H9 (cell line): ENCODE data around the gene ATP1A2. TPM values are rescaled to one million over a fixed set of nuclear protein-coding genes. Genes with fewer than 3 reads are reported as not detected.

Experiments used
- DNase-seq: peaks from one replicate; pipeline ENCODE4 v3.0.0-alpha.2; 2017
- H2AFZ ChIP-seq: one replicate; pipeline ENCODE4 v1.6.1; 2013; ENCODE audit warnings: mild to moderate bottlenecking, low read length, control low read depth, moderate library complexity
- H2AK5ac ChIP-seq: 2 replicates; pipeline ENCODE4 v1.6.1; 2013; ENCODE audit warnings: low read length, control low read depth, mixed read lengths; ENCODE audit not compliant: insufficient read length
- H2BK120ac ChIP-seq: one replicate; pipeline ENCODE4 v1.6.1; 2013; ENCODE audit warnings: low read depth, mild to moderate bottlenecking, low read length, control low read depth, inconsistent platforms; ENCODE audit not compliant: poor library complexity, severe bottlenecking
- H2BK12ac ChIP-seq: 2 replicates; pipeline ENCODE4 v1.6.1; 2013; ENCODE audit warnings: low read length, control low read depth, mixed read lengths, low read depth; ENCODE audit not compliant: insufficient read length
- H2BK15ac ChIP-seq: 2 replicates; pipeline ENCODE4 v1.6.1; 2013; ENCODE audit warnings: low read depth, low read length, control low read depth
- H2BK20ac ChIP-seq: one replicate; pipeline ENCODE4 v1.6.1; 2013; ENCODE audit warnings: low read depth, mild to moderate bottlenecking, low read length, control low read depth, inconsistent platforms; ENCODE audit not compliant: poor library complexity, severe bottlenecking
- H2BK5ac ChIP-seq: 2 replicates; pipeline ENCODE4 v1.6.1; 2013; ENCODE audit warnings: low read length, control low read depth, mixed read lengths; ENCODE audit not compliant: insufficient read length
- H3K14ac ChIP-seq: 2 replicates; pipeline ENCODE4 v1.6.1; 2013; ENCODE audit warnings: low read length, control low read depth; ENCODE audit not compliant: insufficient read depth
- H3K18ac ChIP-seq: 2 replicates; pipeline ENCODE4 v1.6.1; 2013; ENCODE audit warnings: low read depth, mild to moderate bottlenecking, mixed read lengths, low read length, control low read depth; ENCODE audit not compliant: insufficient read length
- H3K23ac ChIP-seq: 2 replicates; pipeline ENCODE4 v1.6.1; 2013; ENCODE audit warnings: low read length, control low read depth, mixed read lengths, low read depth; ENCODE audit not compliant: insufficient read length
- H3K23me2 ChIP-seq: 2 replicates; pipeline ENCODE4 v1.6.1; 2013; ENCODE audit warnings: low read depth, mild to moderate bottlenecking, mixed read lengths, low read length, control low read depth; ENCODE audit not compliant: insufficient read length, poor library complexity, severe bottlenecking
- H3K27ac ChIP-seq: 2 replicates; pipeline ENCODE4 v1.5.1; 2013; ENCODE audit warnings: low read length, control low read depth, mixed read lengths, low read depth; ENCODE audit not compliant: insufficient read length
- H3K27me3 ChIP-seq: 2 replicates; pipeline ENCODE4 v1.6.1; 2013; ENCODE audit warnings: low read length, control low read depth, inconsistent platforms; ENCODE audit not compliant: insufficient read depth
- H3K4ac ChIP-seq: 2 replicates; pipeline ENCODE4 v1.6.1; 2013; ENCODE audit warnings: low read depth, mild to moderate bottlenecking, control low read depth, inconsistent platforms, low read length, moderate library complexity
- H3K4me1 ChIP-seq: 2 replicates; pipeline ENCODE4 v1.6.1; 2013; ENCODE audit warnings: low read length, control low read depth, inconsistent platforms; ENCODE audit not compliant: insufficient read depth
- H3K4me2 ChIP-seq: 2 replicates; pipeline ENCODE4 v1.6.1; 2013; ENCODE audit warnings: low read length, control low read depth, mixed read lengths; ENCODE audit not compliant: insufficient read length, insufficient read depth
- H3K56ac ChIP-seq: 2 replicates; pipeline ENCODE4 v1.6.1; 2013; ENCODE audit warnings: low read depth, mild to moderate bottlenecking, mixed read lengths, low read length, control low read depth; ENCODE audit not compliant: insufficient read length
- H3K79me1 ChIP-seq: 2 replicates; pipeline ENCODE4 v1.6.1; 2013; ENCODE audit warnings: low read depth, mild to moderate bottlenecking, moderate library complexity, low read length, control low read depth, inconsistent platforms; ENCODE audit not compliant: insufficient read depth, poor library complexity, severe bottlenecking
- H3K79me2 ChIP-seq: 2 replicates; pipeline ENCODE4 v1.6.1; 2013; ENCODE audit warnings: low read length, control low read depth, inconsistent platforms; ENCODE audit not compliant: insufficient read depth
- H3K9ac ChIP-seq: 2 replicates; pipeline ENCODE4 v1.6.1; 2013; ENCODE audit warnings: low read length, control low read depth, mixed read lengths; ENCODE audit not compliant: insufficient read length; ENCODE audit errors: extremely low read depth
- H3K9me3 ChIP-seq: one replicate; pipeline ENCODE4 v1.6.1; 2013; ENCODE audit warnings: low read depth, low read length, inconsistent platforms; ENCODE audit not compliant: control insufficient read depth
- H3T11ph ChIP-seq: one replicate; pipeline ENCODE4 v1.6.1; 2013; ENCODE audit warnings: mild to moderate bottlenecking, low read length, control low read depth, inconsistent platforms
- H4K20me1 ChIP-seq: one replicate; pipeline ENCODE4 v1.6.1; 2013; ENCODE audit not compliant: control insufficient read depth, insufficient read length, insufficient read depth
- H4K5ac ChIP-seq: 2 replicates; pipeline ENCODE4 v1.6.1; 2013; ENCODE audit warnings: low read depth, mild to moderate bottlenecking, mixed read lengths, low read length, control low read depth; ENCODE audit not compliant: insufficient read length
- H4K8ac ChIP-seq: replicated peaks from 2 replicates; pipeline ENCODE4 v1.6.1; 2013; ENCODE audit warnings: low read length, control low read depth, mixed read lengths, low read depth; ENCODE audit not compliant: insufficient read length
- H4K91ac ChIP-seq: 2 replicates; pipeline ENCODE4 v1.6.1; 2013; ENCODE audit warnings: low read depth, mild to moderate bottlenecking, moderate library complexity, mixed read lengths, low read length, control low read depth; ENCODE audit not compliant: insufficient read length
- H3K27ac Mint-ChIP-seq, 3 experiments: 2 replicates in 2 of 3; 3 replicates in 1 of 3; pipeline ENCODE4 v1.8.0; 2020 to 2021; ENCODE audit warnings: mixed read lengths in 3 of 3, mild to moderate bottlenecking in 1 of 3, moderate library complexity in 1 of 3
- H3K27me3 Mint-ChIP-seq: 2 replicates; pipeline ENCODE4 v1.8.0; 2021; ENCODE audit warnings: low read depth, mild to moderate bottlenecking, moderate library complexity, mixed read lengths
- H3K36me3 Mint-ChIP-seq, 3 experiments: 2 replicates in 2 of 3; 3 replicates in 1 of 3; pipeline ENCODE4 v1.8.0; 2020 to 2021; ENCODE audit warnings: low read depth in 3 of 3, mixed read lengths in 3 of 3; ENCODE audit not compliant: insufficient read depth in 1 of 3
- H3K4me1 Mint-ChIP-seq, 2 experiments: 2 replicates each; pipeline ENCODE4 v1.8.0; 2020; ENCODE audit warnings: mixed read lengths in 2 of 2
- H3K4me3 Mint-ChIP-seq, 2 experiments: 2 replicates in 1 of 2; 3 replicates in 1 of 2; pipeline ENCODE4 v1.8.0; 2020 to 2021; ENCODE audit warnings: mild to moderate bottlenecking in 2 of 2, mixed read lengths in 2 of 2, moderate library complexity in 1 of 2
- H3K9me3 Mint-ChIP-seq, 2 experiments: 2 replicates in 1 of 2; 3 replicates in 1 of 2; pipeline ENCODE4 v1.8.0; 2020; ENCODE audit warnings: mild to moderate bottlenecking in 2 of 2, mixed read lengths in 2 of 2, moderate library complexity in 1 of 2
- WGBS: extraction: QIAGEN DNeasy Blood & Tissue Kit; methylation state at CpG from one replicate; pipeline ENCODE4 v1.1.7; 2013; ENCODE audit warnings: missing lambda C conversion rate, low lambda C conversion rate, mixed read lengths; ENCODE audit not compliant: insufficient read length; ENCODE audit errors: extremely low coverage; 5-methylcytosine and 5-hydroxymethylcytosine counted together
- total RNA-seq: library from RNA; stranded (reverse); gene quantifications from 2 replicates; pipeline ENCODE4 v1.2.1, GENCODE V29; 2021
- TF ChIP-seq, protein P1 (sequence below): fragments of 200-600 bp; sonication (generic); conservative IDR thresholded peaks from 3 replicates; pipeline ENCODE4 v1.8.0; 2021; ENCODE audit warnings: antibody characterized with exemption, mild to moderate bottlenecking

The ATP1A2 gene
- total RNA-seq, 1 experiment from 2014 or later = 3.0 TPM

DNA sequence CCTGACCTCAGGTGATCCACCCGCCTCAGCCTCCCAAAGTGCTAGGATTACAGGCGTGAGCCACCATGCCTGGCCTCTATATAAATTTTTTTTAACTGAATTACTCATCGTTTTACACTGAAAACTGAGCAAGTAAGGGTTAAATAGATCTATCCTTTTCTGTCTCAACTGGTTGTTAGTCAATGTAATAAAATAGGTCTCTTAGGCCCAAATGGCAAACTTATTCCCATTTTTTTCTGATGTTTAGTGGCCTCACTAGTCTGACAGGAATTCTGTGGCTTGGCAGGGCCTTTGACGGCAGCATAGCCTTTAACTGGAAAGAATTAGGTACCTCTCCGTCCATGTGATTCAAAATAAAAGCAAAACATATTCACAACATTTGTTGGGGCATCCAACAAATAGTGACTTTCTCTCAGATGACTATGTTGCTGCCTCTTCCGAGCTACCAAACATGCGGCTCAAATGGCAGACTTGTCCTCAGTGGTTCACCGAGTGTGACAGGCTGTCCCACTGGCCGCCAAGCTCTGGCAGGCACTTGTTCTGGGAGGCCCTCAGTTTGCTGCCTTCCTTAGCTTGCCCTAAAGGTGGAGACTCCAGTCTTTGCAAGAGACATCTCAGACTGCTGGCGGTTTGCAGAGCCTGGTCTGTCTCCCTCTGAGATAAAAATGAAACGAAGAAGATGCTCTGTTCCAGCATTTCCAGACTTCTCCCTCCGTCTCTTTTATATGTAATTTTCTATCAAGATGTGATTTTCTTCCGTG is 53.2 kb downstream of the ATP1A2 start:
- Histone ChIP-seq H2BK120ac (no peak overlapping the region), H3K18ac (no peak overlapping the region), H3K27me3 (no peaks in the 10 kb centered on the region), H4K91ac (no peak overlapping the region), H3K9me3 (no peaks in the 10 kb centered on the region), H3K4me1 (peaks cover 26% of the 10 kb centered on the region), H2BK20ac (no peak overlapping the region), H4K5ac (no peak overlapping the region), H3K27ac (peak overlapping the region; percentile 80), H2BK12ac (no peak overlapping the region), H3K23me2 (no peaks in the 10 kb centered on the region), H3K4me2 (peak overlapping the region; percentile 57), H4K20me1 (no peaks in the 10 kb centered on the region), H2BK15ac (no peak overlapping the region), H4K8ac (no peak overlapping the region), H3K23ac (no peak overlapping the region), H3K14ac (no peak overlapping the region), H3K56ac (no peak overlapping the region), H3K79me1 (no peaks in the 10 kb centered on the region), H2BK5ac (no peak overlapping the region), H2AK5ac (no peak overlapping the region), H3T11ph (no peak overlapping the region), H3K9ac (no peak overlapping the region), H3K4ac (no peak overlapping the region), H3K79me2 (no peaks in the 10 kb centered on the region), H2AFZ (no peak overlapping the region)
- no CpG with 5 or more reads among the region's 13 CpGs for WGBS
- peaks cover 53 to 60% of the 10 kb centered on the region in 2 experiments for H3K4me1 Mint-ChIP-seq
- H3K27ac Mint-ChIP-seq = peak overlapping the region; percentile 69 to 98 (median 94)
- peaks cover 0 to 3% (median 0%) of the 10 kb centered on the region in 3 experiments; a peak in 1 of 7 replicates for H3K36me3 Mint-ChIP-seq
- H3K4me3 Mint-ChIP-seq = peak overlapping the region; percentile 37 to 52
- TF ChIP-seq, protein P1, sequence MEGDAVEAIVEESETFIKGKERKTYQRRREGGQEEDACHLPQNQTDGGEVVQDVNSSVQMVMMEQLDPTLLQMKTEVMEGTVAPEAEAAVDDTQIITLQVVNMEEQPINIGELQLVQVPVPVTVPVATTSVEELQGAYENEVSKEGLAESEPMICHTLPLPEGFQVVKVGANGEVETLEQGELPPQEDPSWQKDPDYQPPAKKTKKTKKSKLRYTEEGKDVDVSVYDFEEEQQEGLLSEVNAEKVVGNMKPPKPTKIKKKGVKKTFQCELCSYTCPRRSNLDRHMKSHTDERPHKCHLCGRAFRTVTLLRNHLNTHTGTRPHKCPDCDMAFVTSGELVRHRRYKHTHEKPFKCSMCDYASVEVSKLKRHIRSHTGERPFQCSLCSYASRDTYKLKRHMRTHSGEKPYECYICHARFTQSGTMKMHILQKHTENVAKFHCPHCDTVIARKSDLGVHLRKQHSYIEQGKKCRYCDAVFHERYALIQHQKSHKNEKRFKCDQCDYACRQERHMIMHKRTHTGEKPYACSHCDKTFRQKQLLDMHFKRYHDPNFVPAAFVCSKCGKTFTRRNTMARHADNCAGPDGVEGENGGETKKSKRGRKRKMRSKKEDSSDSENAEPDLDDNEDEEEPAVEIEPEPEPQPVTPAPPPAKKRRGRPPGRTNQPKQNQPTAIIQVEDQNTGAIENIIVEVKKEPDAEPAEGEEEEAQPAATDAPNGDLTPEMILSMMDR = peak; percentile 53; the same call in 2 of the 3 replicates
- H3K27me3 Mint-ChIP-seq = peaks cover 62% of the 10 kb centered on the region
- H3K9me3 Mint-ChIP-seq = no peaks in the 10 kb centered on the region; a peak in 1 of 5 replicates
- DNase-seq = peak; percentile 86
